Neural cell (in vitro differentiated cells): ENCODE measurements around the gene MRGPRD. TPM values are rescaled to one million over a fixed set of nuclear protein-coding genes. Genes with fewer than 3 reads are reported as not detected.

Experiments used
- H2AFZ ChIP-seq: fragments of 200-600, 300-800 bp; sonication (generic), shearing (Covaris generic); 2 replicates; pipeline ENCODE4 v1.6.0; 2014; ENCODE audit warnings: low read depth, mild to moderate bottlenecking, antibody characterized with exemption, low read length, moderate library complexity
- H3F3A ChIP-seq: fragments of 200-600 bp; shearing (Covaris generic); 2 replicates; pipeline ENCODE4 v1.6.1; 2016; ENCODE audit warnings: mild to moderate bottlenecking, moderate library complexity, mixed read lengths, antibody characterized with exemption, low read length; ENCODE audit not compliant: insufficient read depth, poor library complexity, severe bottlenecking
- H3K27ac ChIP-seq: fragments of 200-600, 300-800 bp; sonication (generic), shearing (Covaris generic); 2 replicates; pipeline ENCODE4 v1.5.1; 2014; ENCODE audit warnings: mild to moderate bottlenecking, low read length, moderate library complexity
- H3K27me3 ChIP-seq: fragments of 300-800, 200-600 bp; sonication (generic), shearing (Covaris generic); 2 replicates; pipeline ENCODE4 v1.6.0; 2014; ENCODE audit warnings: mild to moderate bottlenecking, low read depth, low read length, moderate library complexity; ENCODE audit not compliant: insufficient read depth
- H3K36me3 ChIP-seq: fragments of 300-800, 200-600 bp; sonication (generic), shearing (Covaris generic); 2 replicates; pipeline ENCODE4 v1.5.1; 2014; ENCODE audit warnings: mild to moderate bottlenecking, antibody characterized with exemption, low read length, moderate library complexity; ENCODE audit not compliant: insufficient read depth
- H3K4me2 ChIP-seq: fragments of 300-800, 200-600 bp; sonication (generic), shearing (Covaris generic); 2 replicates; pipeline ENCODE4 v1.6.0; 2014; ENCODE audit warnings: mild to moderate bottlenecking, low read length
- H3K4me3 ChIP-seq: fragments of 300-800, 200-600 bp; sonication (generic), shearing (Covaris generic); 2 replicates; pipeline ENCODE4 v1.5.1; 2014; ENCODE audit warnings: mild to moderate bottlenecking, low read length, moderate library complexity
- H3K79me2 ChIP-seq: fragments of 200-600 bp; shearing (Covaris generic); replicated peaks from 2 replicates; pipeline ENCODE4 v1.6.0; 2014; ENCODE audit warnings: mild to moderate bottlenecking, low read length, moderate library complexity; ENCODE audit not compliant: insufficient read depth
- H3K9ac ChIP-seq: fragments of 300-800, 200-600 bp; sonication (generic), shearing (Covaris generic); 2 replicates; pipeline ENCODE4 v1.6.1; 2016; ENCODE audit warnings: mild to moderate bottlenecking, low read length, mixed read lengths
- H3K9me2 ChIP-seq: fragments of 200-600 bp; shearing (Covaris generic); 2 replicates; pipeline ENCODE4 v1.6.1; 2016; ENCODE audit warnings: mild to moderate bottlenecking, low read length, mixed read lengths; ENCODE audit not compliant: insufficient read depth
- H3K9me3 ChIP-seq: fragments of 200-600, 300-800 bp; sonication (generic), shearing (Covaris generic); 2 replicates; pipeline ENCODE4 v1.6.1; 2016; ENCODE audit warnings: mild to moderate bottlenecking, mixed run types, low read length, moderate library complexity, mixed read lengths
- H4K20me1 ChIP-seq: fragments of 200-600 bp; shearing (Covaris generic); 2 replicates; pipeline ENCODE4 v1.6.1; 2016; ENCODE audit warnings: mild to moderate bottlenecking, mixed run types; ENCODE audit not compliant: insufficient read depth
- EP300 ChIP-seq: fragments of 450-650 bp; conservative IDR thresholded peaks from 2 replicates; pipeline ENCODE4 v1.6.1; 2014; ENCODE audit warnings: antibody characterized with exemption, mild to moderate bottlenecking, moderate library complexity; ENCODE audit not compliant: poor library complexity, severe bottlenecking
- EZH2 ChIP-seq: fragments of 200-600, 300-800 bp; shearing (Covaris generic), sonication (generic); IDR thresholded peaks from 2 replicates; pipeline ENCODE4 v1.6.1; 2014; ENCODE audit warnings: antibody characterized with exemption, low read length, borderline replicate concordance, mild to moderate bottlenecking; ENCODE audit not compliant: insufficient read depth, poor library complexity, severe bottlenecking
- MXI1 ChIP-seq: fragments of 450-650 bp; conservative IDR thresholded peaks from 2 replicates; pipeline ENCODE4 v1.6.1; 2014; ENCODE audit warnings: antibody characterized with exemption, mild to moderate bottlenecking; ENCODE audit not compliant: poor library complexity, severe bottlenecking
- POLR2AphosphoS5 ChIP-seq: IDR thresholded peaks from 2 replicates; pipeline ENCODE4 v1.6.1; 2012
- RAD21 ChIP-seq: fragments of 450-650 bp; conservative IDR thresholded peaks from 2 replicates; pipeline ENCODE4 v1.6.1; 2014; ENCODE audit warnings: antibody characterized with exemption, mild to moderate bottlenecking, moderate library complexity
- REST ChIP-seq: IDR thresholded peaks from 2 replicates; pipeline ENCODE4 v1.6.1; 2012; ENCODE audit warnings: borderline replicate concordance
- SMC3 ChIP-seq: fragments of 450-650 bp; conservative IDR thresholded peaks from 2 replicates; pipeline ENCODE4 v1.6.1; 2014; ENCODE audit warnings: antibody characterized with exemption, mild to moderate bottlenecking, moderate library complexity; ENCODE audit not compliant: poor library complexity
- TAF1 ChIP-seq: IDR thresholded peaks from 2 replicates; pipeline ENCODE4 v1.6.1; 2012; ENCODE audit warnings: low read depth
- polyA plus RNA-seq: library from polyadenylated mRNA; depleted of rRNA; stranded (reverse); fragments of >200 nt; gene quantifications from 2 replicates; pipeline ENCODE4 v1.2.3, GENCODE V29; 2014
- TF ChIP-seq, protein P1 (sequence below): fragments of 450-650 bp; IDR thresholded peaks from 2 replicates; pipeline ENCODE4 v1.5.1; 2014; ENCODE audit warnings: antibody characterized with exemption, mild to moderate bottlenecking, moderate library complexity; ENCODE audit not compliant: poor library complexity, severe bottlenecking

MRGPRD gene
- polyA plus RNA-seq, 1 donor from 2014 or later, result not detected

DNA sequence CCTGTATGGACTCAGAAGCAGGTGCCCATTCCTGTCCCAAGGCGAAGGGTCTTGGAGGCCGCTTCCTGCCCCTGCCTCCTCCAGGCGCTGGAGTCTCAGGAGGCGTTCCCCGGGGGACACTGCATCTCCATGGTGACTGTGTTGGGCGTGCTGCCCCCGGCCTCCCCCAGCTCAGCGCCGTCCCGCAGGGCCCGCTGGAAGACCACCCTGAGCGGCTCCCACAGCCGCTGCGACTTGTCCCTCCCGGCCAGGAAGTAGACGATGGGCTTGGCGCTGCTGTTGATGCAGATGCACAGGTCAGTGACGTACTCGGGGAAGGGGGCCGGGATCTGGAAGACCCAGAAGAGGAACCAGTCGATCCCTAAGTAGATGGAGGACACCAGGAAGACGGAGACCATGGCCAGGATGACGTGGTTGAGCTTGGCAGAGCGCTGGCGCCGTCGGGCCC is 24.4 kb upstream of the MRGPRD start:
- Histone ChIP-seq H2AFZ (no peak overlapping the region), H3K27ac (no peak overlapping the region), H3K79me2 (no peaks in the 10 kb centered on the region), H3K27me3 (no peaks in the 10 kb centered on the region), H3K4me2 (no peak overlapping the region), H3K4me3 (no peak overlapping the region), H3K9me3 (no peaks in the 10 kb centered on the region), H3K9ac (no peak overlapping the region), H4K20me1 (no peaks in the 10 kb centered on the region), H3K9me2 (no peaks in the 10 kb centered on the region), H3K36me3 (no peaks in the 10 kb centered on the region), H3F3A (no peaks in the 10 kb centered on the region)
- TF ChIP-seq EZH2 (no peak), MXI1 (no peak), REST (no peak), EP300 (no peak), POLR2AphosphoS5 (no peak), RAD21 (no peak), SMC3 (no peak), TAF1 (no peak)
- TF ChIP-seq, protein P1, sequence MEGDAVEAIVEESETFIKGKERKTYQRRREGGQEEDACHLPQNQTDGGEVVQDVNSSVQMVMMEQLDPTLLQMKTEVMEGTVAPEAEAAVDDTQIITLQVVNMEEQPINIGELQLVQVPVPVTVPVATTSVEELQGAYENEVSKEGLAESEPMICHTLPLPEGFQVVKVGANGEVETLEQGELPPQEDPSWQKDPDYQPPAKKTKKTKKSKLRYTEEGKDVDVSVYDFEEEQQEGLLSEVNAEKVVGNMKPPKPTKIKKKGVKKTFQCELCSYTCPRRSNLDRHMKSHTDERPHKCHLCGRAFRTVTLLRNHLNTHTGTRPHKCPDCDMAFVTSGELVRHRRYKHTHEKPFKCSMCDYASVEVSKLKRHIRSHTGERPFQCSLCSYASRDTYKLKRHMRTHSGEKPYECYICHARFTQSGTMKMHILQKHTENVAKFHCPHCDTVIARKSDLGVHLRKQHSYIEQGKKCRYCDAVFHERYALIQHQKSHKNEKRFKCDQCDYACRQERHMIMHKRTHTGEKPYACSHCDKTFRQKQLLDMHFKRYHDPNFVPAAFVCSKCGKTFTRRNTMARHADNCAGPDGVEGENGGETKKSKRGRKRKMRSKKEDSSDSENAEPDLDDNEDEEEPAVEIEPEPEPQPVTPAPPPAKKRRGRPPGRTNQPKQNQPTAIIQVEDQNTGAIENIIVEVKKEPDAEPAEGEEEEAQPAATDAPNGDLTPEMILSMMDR, result no peak

- Histone ChIP-seq H3K36me3 (no peaks in the 10 kb centered on the region), H3K9me2 (no peaks in the 10 kb centered on the region), H4K20me1 (no peaks in the 10 kb centered on the region), H3K27me3 (no peaks in the 10 kb centered on the region), H3K9ac (no peak overlapping the region), H3F3A (no peaks in the 10 kb centered on the region), H3K4me2 (no peak overlapping the region), H3K4me3 (no peak overlapping the region), H3K79me2 (no peaks in the 10 kb centered on the region), H2AFZ (no peak overlapping the region), H3K9me3 (no peaks in the 10 kb centered on the region), H3K27ac (no peak overlapping the region)
- TF ChIP-seq TAF1 (no peak), REST (no peak), RAD21 (no peak), EZH2 (no peak), MXI1 (no peak), SMC3 (no peak), EP300 (no peak), POLR2AphosphoS5 (no peak)
- TF ChIP-seq, protein P1, result no peak
These were observed 23.8 kb upstream of the MRGPRD start for GRCh38 chr11:69004411-69005182.
